HepG2 (cell line): ENCODE data around the gene PTGR2. TPM values are rescaled to one million over a fixed set of nuclear protein-coding genes. Genes with fewer than 3 reads are reported as not detected.

Source experiments
- ATAC-seq: fragments of 200-7000 bp; cut with Tn5 transposase; 3 replicates; pipeline ENCODE4 v1.9.1; 2020; ENCODE audit warnings: mild to moderate bottlenecking, moderate library complexity
- BruUV-seq: library from RNA; stranded (reverse); fragments of 400-500 nt; replicated peaks from 2 replicates; lab custom pipeline; 2021; lab: Mats Ljungman, UMichigan
- CTCF ChIA-PET: fragments of 300-600 bp; formaldehyde crosslinking; extraction: SDS; loops from one replicate; lab custom pipeline; 2021; ENCODE audit warnings: low total read pairs, inconsistent platforms, low intra/inter-chr PET ratio; lab: Yijun Ruan, JAX
- POLR2A ChIA-PET: fragments of 350-600 bp; sonication (Branson Sonifier 250); formaldehyde crosslinking; loops from one replicate; lab custom pipeline; 2020; ENCODE audit warnings: antibody characterized with exemption, inconsistent platforms; lab: Yijun Ruan, JAX
- DNase-seq: peaks from one replicate; pipeline ENCODE4 v3.0.0-alpha.2; 2015; ENCODE audit warnings: low spot score
- FAIRE-seq: peaks from 3 replicates; lab custom pipeline; 2011; peaks lifted over from hg19 to GRCh38; lab: Jason Lieb, UNC
- H2AFZ ChIP-seq: one replicate; pipeline ENCODE4 v1.6.1; 2011; ENCODE audit warnings: low read length, inconsistent platforms
- H3K27ac ChIP-seq: fragments of 300-600 bp; 3 replicates; pipeline ENCODE4 v1.8.0; 2011; ENCODE audit warnings: mixed run types, mild to moderate bottlenecking, mixed read lengths, low read length, inconsistent platforms; ENCODE audit not compliant: insufficient read depth; ENCODE audit errors: extremely low read length
- H3K27me3 ChIP-seq, 2 experiments: fragments of 200-600 bp in 1 of 2; 2 replicates in 1 of 2; 3 replicates in 1 of 2; pipeline versions ENCODE4 v1.6.0 to v1.8.0; 2011; ENCODE audit warnings: low read length in 2 of 2, mild to moderate bottlenecking in 2 of 2, moderate library complexity in 2 of 2, inconsistent platforms in 1 of 2; ENCODE audit not compliant: insufficient read depth in 2 of 2, control insufficient read depth in 1 of 2
- H3K36me3 ChIP-seq, 2 experiments: fragments of 200-600 bp in 1 of 2; replicated peaks in 1 of 2; 2 replicates in 1 of 2; 3 replicates in 1 of 2; pipeline versions ENCODE4 v1.5.1 to v1.8.0; 2011; ENCODE audit warnings: low read length in 2 of 2, inconsistent platforms in 1 of 2; ENCODE audit not compliant: insufficient read depth in 2 of 2, control insufficient read depth in 1 of 2
- H3K4me1 ChIP-seq: 2 replicates; pipeline ENCODE4 v1.5.1; 2012; ENCODE audit warnings: low read length, inconsistent platforms; ENCODE audit not compliant: insufficient read depth
- H3K4me2 ChIP-seq: 2 replicates; pipeline ENCODE4 v1.6.0; 2011; ENCODE audit warnings: low read depth, low read length, inconsistent platforms
- H3K4me3 ChIP-seq, 3 experiments: fragments of 200-600 bp in 1 of 3; sonication (generic), shearing (Covaris generic) in 1 of 3; replicated peaks in 1 of 3; 2 replicates each; pipeline ENCODE4 v1.5.1; 2011 to 2016; ENCODE audit warnings: low read length in 3 of 3, inconsistent platforms in 2 of 3, low read depth in 2 of 3, mild to moderate bottlenecking in 2 of 3, control low read depth in 1 of 3, mixed read lengths in 1 of 3; ENCODE audit not compliant: insufficient read depth in 1 of 3
- H3K79me2 ChIP-seq: one replicate; pipeline ENCODE4 v1.6.1; 2011; ENCODE audit warnings: low read length, inconsistent platforms; ENCODE audit not compliant: insufficient read depth
- H3K9ac ChIP-seq: 2 replicates; pipeline ENCODE4 v1.6.0; 2011; ENCODE audit warnings: mild to moderate bottlenecking, low read depth, low read length, inconsistent platforms; ENCODE audit not compliant: insufficient read depth
- H3K9me3 ChIP-seq: 2 replicates; pipeline ENCODE4 v1.5.1; 2012; ENCODE audit warnings: mild to moderate bottlenecking, low read length
- H4K20me1 ChIP-seq: 2 replicates; pipeline ENCODE4 v1.6.0; 2011; ENCODE audit warnings: inconsistent platforms, mild to moderate bottlenecking, low read length, moderate library complexity; ENCODE audit not compliant: insufficient read depth
- MAFG ChIP-seq: sonication (generic); formaldehyde crosslinking; IDR thresholded peaks from 2 replicates; pipeline ENCODE4 v1.5.1; 2020; ENCODE audit warnings: mild to moderate bottlenecking, missing genetic modification reagents
- MAFK ChIP-seq, 2 experiments: IDR thresholded peaks in 1 of 2; conservative IDR thresholded peaks in 1 of 2; 2 replicates each; pipeline ENCODE4 v1.6.1; 2011; ENCODE audit warnings: improper control_type of control experiment in 2 of 2, low read length in 2 of 2
- NFYB ChIP-seq: sonication (generic); formaldehyde crosslinking; IDR thresholded peaks from 2 replicates; pipeline ENCODE4 v1.4.0; 2020; ENCODE audit warnings: missing genetic modification reagents
- PBX2 ChIP-seq: IDR thresholded peaks from 2 replicates; pipeline ENCODE4 v1.6.1; 2016; ENCODE audit warnings: control low read depth
- RARA ChIP-seq: IDR thresholded peaks from 2 replicates; pipeline ENCODE4 v1.6.1; 2016; ENCODE audit warnings: missing genetic modification reagents, missing compliant biosample characterization
- RFXANK ChIP-seq: IDR thresholded peaks from 2 replicates; pipeline ENCODE4 v1.6.1; 2016
- SALL1 ChIP-seq: sonication (generic); formaldehyde crosslinking; IDR thresholded peaks from 2 replicates; pipeline ENCODE4 v1.8.0; 2022; ENCODE audit warnings: mild to moderate bottlenecking, missing genetic modification reagents
- SMAD9 ChIP-seq: sonication (generic); formaldehyde crosslinking; IDR thresholded peaks from 2 replicates; pipeline ENCODE4 v1.5.1; 2020; ENCODE audit warnings: mild to moderate bottlenecking, missing genetic modification reagents
- SMC3 ChIP-seq: IDR thresholded peaks from 2 replicates; pipeline ENCODE4 v1.6.1; 2011; ENCODE audit warnings: low read length, improper control_type of control experiment
- ZNF264 ChIP-seq: sonication (generic); formaldehyde crosslinking; IDR thresholded peaks from 2 replicates; pipeline ENCODE4 v1.4.0; 2020; ENCODE audit warnings: missing genetic modification reagents
- ZNF569 ChIP-seq: sonication (generic); formaldehyde crosslinking; IDR thresholded peaks from 2 replicates; pipeline ENCODE4 v1.5.0; 2020; ENCODE audit warnings: mild to moderate bottlenecking, missing genetic modification reagents, moderate library complexity, borderline replicate concordance
- ZSCAN21 ChIP-seq: sonication (generic); formaldehyde crosslinking; IDR thresholded peaks from 2 replicates; pipeline ENCODE4 v1.8.0; 2022; ENCODE audit warnings: mild to moderate bottlenecking, missing genetic modification reagents, moderate library complexity, borderline replicate concordance
- WGBS: methylation state at CpG from one replicate; pipeline ENCODE4 v1.1.6; 2017; ENCODE audit warnings: low lambda C conversion rate; 5-methylcytosine and 5-hydroxymethylcytosine counted together
- in situ Hi-C: cut with HindIII; loops from 2 replicates; pipeline ENCODE4 v1.10.0; 2017; ENCODE audit warnings: low pct_unique_long_range_greater_than_20kb; ENCODE audit not compliant: extremely low pct_ligation_motif_present
- intact Hi-C: fragments of 100-400 bp; cut with micrococcal nuclease; formaldehyde crosslinking; loops from one replicate; pipeline ENCODE4 v1.10.0; 2022; ENCODE audit not compliant: unreplicated experiment
- polyA plus RNA-seq, 8 experiments: library from polyadenylated mRNA; depleted of rRNA in 3 of 8; stranded (reverse) in 7 of 8; unstranded in 1 of 8; fragments of >200 nt; fragmentation: Illumina TruSeq in 4 of 8; extraction: Trizol in 4 of 8; gene quantifications; 2 replicates each; pipeline versions ENCODE4 v1.2.1 to v1.2.3, GENCODE V29; 2011 to 2016; ENCODE audit warnings: low read depth in 4 of 8, missing spikeins in 1 of 8, mixed read lengths in 1 of 8; ENCODE audit not compliant: insufficient read depth in 1 of 8
- total RNA-seq, 5 experiments: library from RNA; depleted of rRNA; stranded (reverse); fragments of >200 nt; fragmentation: Illumina TruSeq; extraction: Trizol; gene quantifications; 2 replicates each; pipeline ENCODE4 v1.2.3, GENCODE V29; 2016; ENCODE audit warnings: low read depth in 1 of 5
- TF ChIP-seq, protein P1 (sequence below): IDR thresholded peaks from 2 replicates; pipeline ENCODE4 v1.6.1; 2016

The PTGR2 gene
- total and polyA plus RNA-seq, 2 of the 13 experiments (the other 11 are each of a cell fraction or from before 2014, with no cell fraction given): 3.0 to 4.3 TPM

DNA sequence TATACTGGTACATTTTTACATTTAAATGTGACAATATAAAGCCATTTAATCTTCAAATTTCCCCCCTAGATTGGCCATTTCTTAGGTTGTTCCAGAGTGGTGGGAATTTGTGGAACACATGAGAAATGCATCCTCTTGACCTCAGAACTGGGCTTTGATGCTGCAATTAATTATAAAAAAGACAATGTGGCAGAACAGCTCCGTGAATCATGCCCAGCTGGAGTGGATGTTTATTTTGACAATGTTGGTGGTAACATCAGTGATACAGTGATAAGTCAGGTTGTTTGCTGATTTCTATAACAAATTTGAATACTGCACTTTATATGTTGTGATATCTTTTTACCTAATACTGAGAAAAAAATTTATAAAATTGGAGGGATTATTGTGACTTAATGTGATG lies 27.4 kb downstream of the PTGR2 start (continued):
- TF ChIP-seq SMAD9 (CRISPR knock-in tag) (no peak), SMC3 (no peak), MAFG (CRISPR knock-in tag) (no peak), MAFK (conservative IDR thresholded peaks at IDR 0.05 in 1 of 2, IDR thresholded peaks at IDR 0.05 in 1 of 2; ENCODE audit: low read length in 2 of 2) (no peak), ZNF264 (no peak), RFXANK (CRISPR knock-in tag) (no peak), SALL1 (no peak), PBX2 (CRISPR knock-in tag) (no peak), ZSCAN21 (CRISPR knock-in tag) (no peak)

DNA sequence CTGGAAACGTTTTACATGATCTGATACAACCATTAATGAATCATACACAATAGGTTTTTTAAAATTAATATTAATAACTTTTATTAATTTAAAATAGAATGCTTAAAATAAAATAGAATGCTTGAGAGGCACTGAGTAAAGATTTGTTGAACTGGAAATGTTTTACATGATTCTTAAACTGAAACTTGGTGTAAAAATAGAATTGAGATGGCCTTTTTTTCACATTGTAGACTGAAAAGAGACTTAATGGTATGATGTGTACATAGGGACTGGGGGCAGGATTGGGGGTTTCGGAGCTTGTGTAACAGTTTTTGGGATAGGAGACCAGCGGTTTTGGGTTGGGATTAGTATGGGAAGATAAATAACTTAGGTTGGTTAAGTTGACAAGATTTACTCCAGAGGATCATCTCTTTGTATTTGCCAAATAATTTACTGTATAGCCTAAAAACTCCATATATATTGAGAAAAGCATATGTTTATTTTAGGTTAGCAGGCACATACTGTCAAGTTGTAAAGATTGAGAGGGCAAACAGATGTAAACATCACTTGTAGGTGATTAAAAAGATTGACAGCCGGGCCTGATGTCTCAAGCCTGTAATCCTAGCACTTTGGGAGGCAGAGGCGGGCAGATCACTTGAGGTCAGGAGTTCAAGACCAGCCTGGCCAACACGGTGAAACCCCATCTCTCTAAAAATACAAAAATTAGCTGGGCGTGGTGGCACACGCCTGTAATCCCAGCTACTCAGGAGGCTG lies 33.0 kb downstream of the PTGR2 start:
- 65% methylated on average over 7 of the region's 8 CpGs for WGBS
- no peak overlapping the region for H3K4me3 ChIP-seq
- H3K9me3 ChIP-seq: no peaks in the 10 kb centered on the region
- peaks cover 33% of the 10 kb centered on the region for H3K4me1 ChIP-seq
- POLR2A ChIA-PET: no interaction called here
- H3K79me2 ChIP-seq: peaks cover 26% of the 10 kb centered on the region
- FAIRE-seq: no peak
- H4K20me1 ChIP-seq: 0 out of 2 replicates have a peak, but pooled peaks cover 8% of the 10 kb centered on the region
- DNase-seq: no peak
- no peak overlapping the region for H3K9ac ChIP-seq
- BruUV-seq: no TSS peak
- no peak overlapping the region for H2AFZ ChIP-seq
- no peak overlapping the region for H3K27ac ChIP-seq
- intact Hi-C loops: loop anchor here (5.0 kb wide), 1 partner anchor 47 kb away; no protein-coding TSS in a partner anchor
- CTCF ChIA-PET: no interaction called here
- H3K4me2 ChIP-seq: no peak overlapping the region
- peak; percentile 38; the same call in 1 of the 2 replicates for TF ChIP-seq NFYB (CRISPR knock-in tag)
- TF ChIP-seq, protein P1, sequence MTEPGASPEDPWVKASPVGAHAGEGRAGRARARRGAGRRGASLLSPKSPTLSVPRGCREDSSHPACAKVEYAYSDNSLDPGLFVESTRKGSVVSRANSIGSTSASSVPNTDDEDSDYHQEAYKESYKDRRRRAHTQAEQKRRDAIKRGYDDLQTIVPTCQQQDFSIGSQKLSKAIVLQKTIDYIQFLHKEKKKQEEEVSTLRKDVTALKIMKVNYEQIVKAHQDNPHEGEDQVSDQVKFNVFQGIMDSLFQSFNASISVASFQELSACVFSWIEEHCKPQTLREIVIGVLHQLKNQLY (CRISPR knock-in tag): no peak
- 0 out of 2 replicates have a peak, but pooled peaks have one; percentile 5 for TF ChIP-seq RARA (CRISPR knock-in tag)
- TF ChIP-seq ZNF569 (CRISPR knock-in tag): no peak
- ATAC-seq: no peak
- H3K36me3 ChIP-seq: no peaks in the 10 kb centered on the region
- in situ Hi-C loops: no loop called here
- H3K27me3 ChIP-seq: no peaks in the 10 kb centered on the region
